ENCODE data around the gene ZBTB40. TPM values are rescaled to one million over a fixed set of nuclear protein-coding genes. Genes with fewer than 3 reads are reported as not detected.

Gene ZBTB40
- total and polyA plus RNA-seq, 5 experiments from 2014 or later = 1.4 to 67.2 (median 4.8) TPM

GRCh38 chr1:22547186-22547817, 95.7 kb downstream of the ZBTB40 start:
- POLR2A ChIA-PET = no interaction called here

GRCh38 chr1:22547818-22548462, 96.3 kb downstream of the ZBTB40 start:
- no peak overlapping the region for H3K4me3 Mint-ChIP-seq
- no peak overlapping the region for H3K27ac Mint-ChIP-seq
- H3K36me3 Mint-ChIP-seq = no peaks in the 10 kb centered on the region
- peaks cover 16 to 65% (median 52%) of the 10 kb centered on the region in 5 donors for H3K27me3 Mint-ChIP-seq
- peaks cover 0 to 4% (median 0%) of the 10 kb centered on the region in 4 donors for H3K4me1 Mint-ChIP-seq
- no peak for ATAC-seq
- POLR2A ChIA-PET = no interaction called here
- DNase-seq = no peak
- H3K9me3 Mint-ChIP-seq = no peaks in the 10 kb centered on the region

More at GRCh38 chr1:22547186-22547817, 95.7 kb downstream of the ZBTB40 start:
- Mint-ChIP-seq H3K27ac (no peak overlapping the region), H3K36me3 (no peaks in the 10 kb centered on the region), H3K4me1 (peaks cover 0 to 4% (median 0%) of the 10 kb centered on the region in 4 donors), H3K27me3 (peaks cover 14 to 59% (median 45%) of the 10 kb centered on the region in 5 donors), H3K9me3 (no peaks in the 10 kb centered on the region), H3K4me3 (no peak overlapping the region)
- DNase-seq (no peak), ATAC-seq (no peak)

- no peak overlapping the region for H3K4me3 Mint-ChIP-seq
- H3K27me3 Mint-ChIP-seq = peaks cover 18 to 83% (median 59%) of the 10 kb centered on the region in 5 donors
- H3K4me1 Mint-ChIP-seq = peaks cover 0 to 4% (median 4%) of the 10 kb centered on the region in 4 donors
- H3K36me3 Mint-ChIP-seq = no peaks in the 10 kb centered on the region
- DNase-seq = peak in 1 of 10 donors; percentile 48
- no peak for ATAC-seq
- H3K27ac Mint-ChIP-seq = no peak overlapping the region
- POLR2A ChIA-PET = no interaction called here
- no peaks in the 10 kb centered on the region for H3K9me3 Mint-ChIP-seq
These were observed 98.4 kb downstream of the ZBTB40 start for GRCh38 chr1:22550021-22550420.

GRCh38 chr1:22551591-22551990, 99.9 kb downstream of the ZBTB40 start:
- peaks cover 24 to 93% (median 65%) of the 10 kb centered on the region in 5 donors for H3K27me3 Mint-ChIP-seq
- DNase-seq (peak in 1 of 10 donors; percentile 45), ATAC-seq (no peak)

DNA sequence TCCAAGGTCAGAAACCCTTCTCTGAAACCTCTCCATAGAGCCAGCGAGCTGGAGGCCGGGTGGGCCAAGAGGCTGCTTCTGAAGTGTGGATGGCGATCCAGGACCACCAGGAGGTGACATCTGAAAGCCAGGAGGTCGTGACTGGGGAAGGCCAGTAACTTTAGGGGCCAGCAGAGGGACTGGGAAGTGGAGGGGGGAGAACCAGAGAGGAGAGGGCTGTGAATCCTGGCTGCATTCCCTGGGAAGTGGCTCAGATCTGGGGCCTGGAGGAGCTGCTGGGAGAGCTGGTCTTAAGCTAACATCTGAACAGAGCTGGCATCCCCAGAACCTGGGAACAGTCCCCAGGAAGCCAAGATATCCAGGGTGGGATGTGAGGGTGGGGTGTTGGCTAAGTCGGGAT, 100.4 kb downstream of the ZBTB40 start:
- H3K27me3 Mint-ChIP-seq = peaks cover 25 to 93% (median 66%) of the 10 kb centered on the region in 5 donors
- no peaks in the 10 kb centered on the region for H3K9me3 Mint-ChIP-seq
- no peak for DNase-seq

More at GRCh38 chr1:22551591-22551990, 99.9 kb downstream of the ZBTB40 start:
- H3K4me1 Mint-ChIP-seq = peaks cover 0 to 6% (median 4%) of the 10 kb centered on the region in 4 donors
- no peak overlapping the region for H3K4me3 Mint-ChIP-seq
- H3K36me3 Mint-ChIP-seq = no peaks in the 10 kb centered on the region
- no peak overlapping the region for H3K27ac Mint-ChIP-seq
- POLR2A ChIA-PET = no interaction called here
- H3K9me3 Mint-ChIP-seq = no peaks in the 10 kb centered on the region

DNA sequence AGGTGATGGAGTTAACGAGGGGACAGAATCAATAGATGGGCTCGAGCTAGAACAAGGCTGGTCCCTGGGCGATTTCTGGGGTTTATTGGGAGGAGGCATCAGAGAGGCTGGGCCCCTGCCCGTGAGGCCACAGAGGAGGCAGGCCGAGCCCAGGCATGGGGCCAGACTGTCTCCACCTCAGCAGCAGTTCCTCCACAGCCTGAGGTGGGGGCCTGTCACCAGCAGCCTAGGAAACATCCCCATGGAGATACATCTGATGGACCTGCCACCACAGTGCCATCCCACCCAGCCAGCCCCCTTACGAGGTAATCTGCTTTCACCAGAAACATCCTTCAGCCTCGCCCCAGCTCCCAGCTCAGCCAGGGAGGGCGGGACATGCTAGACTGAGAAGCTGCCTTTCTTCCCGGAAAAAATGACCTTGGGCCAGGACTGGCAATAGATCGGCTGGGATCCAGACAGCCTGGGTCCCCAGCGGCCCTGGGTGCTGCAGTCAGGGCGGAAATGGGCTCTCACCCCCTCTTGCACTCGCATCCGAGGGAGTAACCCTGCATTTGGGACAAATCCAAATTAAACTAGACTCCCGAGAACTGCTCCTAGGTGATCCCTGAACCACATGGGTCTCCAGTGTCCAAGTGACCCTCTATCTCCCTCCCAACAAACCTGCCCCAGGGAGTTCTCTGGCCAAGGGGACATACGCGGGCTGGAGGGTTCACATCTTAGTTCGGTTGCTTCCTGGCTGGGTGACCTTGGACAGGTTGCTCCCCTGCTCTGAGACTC, 101.6 kb downstream of the ZBTB40 start:
- DNase-seq (peak in 1 of 10 donors; percentile 53), ATAC-seq (no peak)
- no peaks in the 10 kb centered on the region for H3K36me3 Mint-ChIP-seq
- peaks cover 0 to 6% (median 2%) of the 10 kb centered on the region in 4 donors for H3K4me1 Mint-ChIP-seq
- POLR2A ChIA-PET = no interaction called here
- no peak overlapping the region for H3K4me3 Mint-ChIP-seq
- peaks cover 29 to 89% (median 59%) of the 10 kb centered on the region in 5 donors for H3K27me3 Mint-ChIP-seq
- H3K9me3 Mint-ChIP-seq = peaks cover 0 to 2% (median 0%) of the 10 kb centered on the region in 9 donors
- H3K27ac Mint-ChIP-seq = no peak overlapping the region

More for the DNA sequence above, 100.4 kb downstream of the ZBTB40 start:
- Mint-ChIP-seq H3K4me3 (no peak overlapping the region), H3K36me3 (no peaks in the 10 kb centered on the region), H3K27ac (no peak overlapping the region), H3K4me1 (peaks cover 0 to 6% (median 3%) of the 10 kb centered on the region in 4 donors)
- POLR2A ChIA-PET = no interaction called here
- no peak for ATAC-seq

DNA sequence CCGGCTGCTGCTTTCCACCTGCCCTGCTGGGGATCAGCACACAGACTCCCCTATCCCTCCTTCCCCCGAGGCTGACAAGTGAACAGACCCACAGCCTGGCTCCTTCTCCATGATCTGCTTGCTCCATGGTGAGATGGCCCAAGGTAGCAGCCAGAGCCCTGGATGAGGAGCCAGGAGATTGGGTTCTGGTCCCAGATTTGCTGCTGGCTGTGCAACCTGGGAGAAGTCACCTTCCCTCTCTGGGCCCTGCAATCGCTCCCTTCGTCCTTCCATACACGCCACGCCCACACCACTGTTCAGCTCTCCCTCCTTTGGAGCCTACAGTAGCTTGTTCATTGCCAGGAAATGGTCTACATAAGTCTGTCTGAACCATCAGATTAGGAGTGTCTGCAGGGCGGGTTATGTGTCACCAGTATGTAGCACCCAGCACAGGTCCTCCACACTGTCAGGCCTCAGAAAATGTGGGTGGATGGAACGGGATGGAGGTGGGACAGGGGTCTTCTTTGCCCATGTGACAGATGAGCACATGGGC, 102.4 kb downstream of the ZBTB40 start:
- peak overlapping the region in 1 of 10 donors; percentile 56 for H3K27ac Mint-ChIP-seq
- H3K9me3 Mint-ChIP-seq = peaks cover 0 to 2% (median 0%) of the 10 kb centered on the region in 9 donors
- H3K4me1 Mint-ChIP-seq = peaks cover 0 to 6% (median 2%) of the 10 kb centered on the region in 4 donors
- H3K27me3 Mint-ChIP-seq = peaks cover 25 to 86% (median 53%) of the 10 kb centered on the region in 5 donors
- ATAC-seq (no peak), DNase-seq (peak in 1 of 10 donors; percentile 15)
- POLR2A ChIA-PET = no interaction called here
- H3K36me3 Mint-ChIP-seq = no peaks in the 10 kb centered on the region
- H3K4me3 Mint-ChIP-seq = no peak overlapping the region

- no peaks in the 10 kb centered on the region for H3K36me3 Mint-ChIP-seq
- peaks cover 0 to 6% (median 2%) of the 10 kb centered on the region in 4 donors for H3K4me1 Mint-ChIP-seq
- H3K27ac Mint-ChIP-seq = peak overlapping the region in 1 of 10 donors; percentile 23
- ATAC-seq (no peak), DNase-seq (peak in 1 of 10 donors; percentile 42)
- no peak overlapping the region for H3K4me3 Mint-ChIP-seq
- POLR2A ChIA-PET = no interaction called here
- H3K9me3 Mint-ChIP-seq = peaks cover 0 to 2% (median 0%) of the 10 kb centered on the region in 9 donors
- H3K27me3 Mint-ChIP-seq = peaks cover 23 to 86% (median 44%) of the 10 kb centered on the region in 5 donors
These were observed 103.7 kb downstream of the ZBTB40 start for GRCh38 chr1:22555371-22555656.

DNA sequence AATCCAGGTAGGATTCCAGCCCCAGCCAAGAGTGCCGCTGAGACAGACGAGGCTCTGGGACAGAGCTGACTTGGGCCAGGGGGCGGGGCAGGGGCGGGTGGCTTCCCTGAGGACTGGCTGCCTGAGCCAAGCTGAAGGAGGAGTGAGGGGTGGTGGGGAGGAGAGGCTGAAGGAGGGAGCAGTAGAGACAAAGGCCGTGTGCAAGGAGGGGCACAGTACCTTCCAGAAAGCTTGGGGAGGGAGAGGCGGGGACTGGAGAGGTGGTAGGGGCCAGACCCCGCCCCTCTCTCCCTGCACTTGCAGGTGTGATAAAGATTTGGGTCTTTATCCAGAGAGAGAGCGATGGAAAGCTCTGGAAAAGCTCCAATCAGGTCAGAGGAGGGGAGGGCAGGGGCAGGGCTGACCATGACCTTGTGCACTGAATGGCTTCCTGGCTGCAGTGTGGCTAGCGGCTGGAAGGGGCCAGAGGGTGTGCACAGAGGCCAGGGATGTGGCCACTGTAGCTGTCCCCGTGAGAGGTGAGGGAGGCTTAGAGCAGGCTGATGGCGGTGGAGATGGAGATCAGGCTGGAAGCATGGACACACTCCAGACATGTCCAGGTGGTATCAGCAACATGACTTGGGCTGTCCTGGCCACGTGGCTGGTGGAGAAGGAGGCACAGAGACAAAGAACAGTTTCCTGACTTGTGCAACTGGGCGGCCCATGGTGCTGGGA, 104.9 kb downstream of the ZBTB40 start:
- ATAC-seq = no peak

DNA sequence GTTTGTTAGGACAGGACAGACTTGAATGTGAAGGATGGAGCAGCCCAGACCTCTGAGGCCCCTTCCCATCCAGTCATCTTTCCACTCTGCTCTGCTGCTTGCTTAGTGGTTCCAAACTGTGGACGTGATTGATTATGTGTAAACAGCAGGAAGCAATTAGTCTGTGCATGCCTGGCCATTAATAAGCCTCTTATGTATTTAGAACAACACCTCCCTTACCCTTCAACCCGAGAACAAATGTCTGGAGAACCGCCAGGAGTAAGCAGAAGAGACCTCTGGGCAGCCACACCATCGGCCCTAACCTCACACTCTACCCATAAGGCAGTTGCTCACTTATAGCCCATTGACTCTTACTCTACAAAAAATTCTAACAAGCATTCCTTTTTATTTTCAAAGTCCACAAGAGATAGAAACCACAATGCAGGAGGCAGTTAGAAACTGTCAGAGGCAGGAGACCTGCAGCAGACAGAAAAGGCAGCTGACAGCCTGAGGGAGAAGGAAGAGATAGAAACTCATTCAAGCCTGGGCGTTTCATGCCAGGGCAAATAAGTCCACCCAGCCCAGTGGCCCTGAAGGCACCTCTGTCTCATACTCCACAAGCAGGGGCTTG, 105.8 kb downstream of the ZBTB40 start:
- H3K4me3 Mint-ChIP-seq = no peak overlapping the region
- H3K4me1 Mint-ChIP-seq = peaks cover 0 to 6% (median 2%) of the 10 kb centered on the region in 4 donors
- no peak overlapping the region for H3K27ac Mint-ChIP-seq
- no peaks in the 10 kb centered on the region for H3K36me3 Mint-ChIP-seq
- POLR2A ChIA-PET = no interaction called here
- H3K27me3 Mint-ChIP-seq = peaks cover 29 to 90% (median 53%) of the 10 kb centered on the region in 5 donors
- DNase-seq (no peak), ATAC-seq (no peak)
- H3K9me3 Mint-ChIP-seq = peaks cover 0 to 2% (median 0%) of the 10 kb centered on the region in 9 donors

More for the DNA sequence above, 104.9 kb downstream of the ZBTB40 start:
- H3K36me3 Mint-ChIP-seq = no peaks in the 10 kb centered on the region
- H3K27me3 Mint-ChIP-seq = peaks cover 25 to 86% (median 46%) of the 10 kb centered on the region in 5 donors
- peaks cover 0 to 6% (median 2%) of the 10 kb centered on the region in 4 donors for H3K4me1 Mint-ChIP-seq
- no peak overlapping the region for H3K27ac Mint-ChIP-seq
- H3K9me3 Mint-ChIP-seq = peaks cover 0 to 2% (median 0%) of the 10 kb centered on the region in 9 donors
- POLR2A ChIA-PET = no interaction called here
- DNase-seq = peak in 1 of 10 donors; percentile 41
- no peak overlapping the region for H3K4me3 Mint-ChIP-seq

- Mint-ChIP-seq H3K4me3 (peak within 1 kb of the TSS in 8 of 10 donors; percentile 12 to 59 (median 44)), H3K27ac (no peak within 1 kb of the TSS), H3K4me1 (peaks cover 5 to 11% (median 7%) of the 10 kb centered on the region in 4 donors), H3K9me3 (no peaks in the 10 kb centered on the region), H3K27me3 (peaks cover 20 to 72% (median 39%) of the 10 kb centered on the region in 5 donors), H3K36me3 (peaks cover 0 to 3% (median 0%) of the 10 kb centered on the region in 3 donors)
- ATAC-seq = no peak
- DNase-seq = no peak
- POLR2A ChIA-PET = no interaction called here
These were observed 111.2 kb downstream of the ZBTB40 start, which contains the start of gene EPHA8 for GRCh38 chr1:22562584-22563583. EPHA8 (plus strand) TSS chr1:22563489; CDS start chr1:22563636, 147 bp downstream.
